Stimulated activated CD4-positive, alpha-beta T cell treated with anti-CD3 and anti-CD28 coated beads, TNF-alpha, amount 100 ng/mL, for 1 hour (primary cell): ENCODE results near the gene PDGFD.

ENCODE experiments used
- DNase-seq, 3 donors: peaks; one replicate each; pipeline ENCODE4 v3.0.0-alpha.2; 2020; ENCODE audit warnings: low read depth in 3 of 3, low spot score in 1 of 3

PDGFD gene

DNA sequence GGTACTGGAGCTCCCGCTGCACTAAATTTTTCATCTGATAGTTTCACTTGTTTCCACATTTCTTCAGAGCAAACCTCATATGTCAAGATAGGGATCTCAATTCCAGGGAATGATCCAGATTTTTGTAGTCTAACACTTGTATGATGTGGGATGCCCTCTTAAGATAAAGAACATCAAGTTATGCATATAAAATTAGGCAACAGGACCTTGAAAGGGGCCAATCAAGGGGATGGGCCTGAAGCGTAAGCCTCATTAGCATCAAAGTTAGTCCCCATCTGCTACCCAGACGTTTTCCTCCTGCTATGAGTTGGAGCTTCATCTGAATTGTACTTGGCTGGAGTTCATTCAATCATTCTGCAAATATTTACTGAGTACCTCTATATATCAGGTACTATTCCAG lies 17.5 kb downstream of the PDGFD start:
- no peak for DNase-seq

DNA sequence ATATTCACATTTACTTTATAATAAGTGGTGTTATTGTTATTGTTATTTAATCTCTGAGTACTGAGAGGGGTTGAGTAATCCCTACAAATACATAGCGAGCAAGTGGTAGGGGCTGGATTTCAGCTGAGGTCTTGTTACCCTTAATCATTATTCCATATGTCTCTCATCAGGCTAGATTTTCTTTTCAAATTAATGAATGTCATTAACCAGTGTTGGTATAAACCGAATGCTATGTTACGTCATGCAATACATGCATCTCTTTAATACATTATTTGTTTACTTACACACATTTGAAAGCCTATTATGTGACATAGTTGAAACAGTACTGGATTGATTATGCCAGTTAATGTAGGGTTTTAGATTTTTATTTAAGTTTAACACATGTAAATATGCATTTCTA lies 18.9 kb downstream of the PDGFD start:
- no peak for DNase-seq

DNA sequence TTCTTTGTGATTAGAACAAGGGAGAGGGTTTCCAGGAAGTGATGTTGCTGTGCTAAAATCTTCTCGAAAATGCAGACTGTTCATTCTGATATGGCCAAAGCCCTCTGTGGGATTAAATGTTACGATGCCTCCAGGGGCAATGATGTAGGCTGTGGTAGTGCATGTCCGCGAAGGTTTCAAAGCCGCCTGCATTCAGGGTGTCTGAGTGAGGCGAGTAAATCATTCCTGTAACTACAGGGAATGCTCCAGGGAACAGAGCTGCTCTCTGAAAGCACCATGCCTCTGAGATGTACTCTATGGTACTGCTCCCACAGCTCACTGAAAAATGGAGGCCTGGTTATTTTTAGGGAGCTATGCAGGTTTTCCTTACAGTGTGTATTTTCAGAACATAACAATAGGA lies 21.2 kb downstream of the PDGFD start:
- no peak for DNase-seq

DNA sequence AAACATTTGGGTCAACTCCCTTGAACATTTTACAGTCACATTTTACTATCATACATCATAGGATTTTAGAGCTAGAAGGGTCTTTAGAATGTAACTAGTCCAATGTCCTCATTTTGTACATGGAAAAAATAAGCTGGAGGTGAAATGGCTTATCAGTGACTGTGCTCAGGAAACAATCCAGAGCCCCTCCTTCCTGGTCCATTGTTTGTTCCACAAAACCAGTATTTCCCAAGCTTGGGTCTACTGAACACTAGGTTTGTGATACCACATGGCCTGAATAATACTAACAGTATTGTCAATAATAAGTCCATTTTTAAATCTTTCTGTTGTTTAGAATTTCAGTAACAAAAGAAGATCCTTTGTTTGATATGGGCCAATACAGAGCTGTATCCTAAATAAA lies 27.1 kb downstream of the PDGFD start:
- DNase-seq: no peak

DNA sequence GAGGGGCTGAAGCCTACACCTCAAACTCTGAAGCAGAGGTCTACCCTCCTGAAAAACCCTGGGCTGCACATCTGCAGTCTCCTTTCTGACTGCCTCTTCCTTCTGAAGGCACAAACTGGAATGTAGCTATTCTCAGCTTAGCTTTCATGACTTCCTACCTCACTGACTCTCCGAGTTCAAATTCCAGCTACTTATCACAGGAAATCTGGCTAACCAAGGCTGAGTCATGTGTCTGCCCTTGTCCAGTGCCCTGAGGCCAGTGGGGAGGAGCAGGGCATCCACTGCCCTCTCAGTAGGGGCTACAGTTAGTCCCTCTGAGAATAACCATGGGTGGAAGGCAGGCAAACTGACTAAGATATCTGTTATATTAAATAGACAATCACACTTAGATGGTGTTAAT lies 29.2 kb downstream of the PDGFD start:
- no peak for DNase-seq

DNA sequence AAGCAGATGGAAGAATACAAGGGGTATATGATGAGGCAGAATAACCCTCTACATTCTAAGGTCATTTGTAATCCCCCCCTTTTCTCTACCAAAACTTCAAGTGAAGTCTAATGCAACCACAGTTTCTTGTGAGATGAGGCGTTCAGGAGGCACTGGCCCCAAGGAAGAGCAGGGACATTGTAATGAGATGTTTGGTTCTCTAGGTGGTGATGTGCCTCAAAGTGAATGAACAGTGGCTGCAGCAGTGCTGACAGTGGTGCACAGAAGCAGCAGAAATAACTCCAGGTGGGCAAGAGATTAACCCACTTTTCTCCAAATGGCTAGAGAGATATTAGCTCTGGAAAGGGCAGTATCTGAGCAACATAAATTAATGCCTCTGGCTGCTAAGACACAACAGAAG lies 33.8 kb downstream of the PDGFD start:
- DNase-seq: no peak

DNA sequence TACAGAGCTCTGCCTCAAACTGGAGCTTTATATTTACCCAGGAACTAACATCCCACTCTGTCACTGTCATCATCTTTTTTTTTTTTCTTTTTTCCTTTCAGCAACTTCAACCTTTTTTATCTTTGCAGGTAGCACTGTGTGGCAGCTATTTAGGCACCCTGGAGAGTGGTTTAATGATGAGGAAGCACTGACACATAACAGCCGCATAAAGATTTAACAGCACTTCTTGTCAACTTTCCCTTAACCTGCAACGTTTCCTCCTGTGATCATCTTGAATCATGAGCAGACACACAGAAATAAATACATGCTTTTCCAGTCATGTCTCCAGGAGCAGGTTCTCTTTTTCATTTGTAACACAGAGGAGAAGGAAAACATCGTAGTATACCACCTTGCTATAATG lies 34.8 kb downstream of the PDGFD start:
- DNase-seq: no peak

DNA sequence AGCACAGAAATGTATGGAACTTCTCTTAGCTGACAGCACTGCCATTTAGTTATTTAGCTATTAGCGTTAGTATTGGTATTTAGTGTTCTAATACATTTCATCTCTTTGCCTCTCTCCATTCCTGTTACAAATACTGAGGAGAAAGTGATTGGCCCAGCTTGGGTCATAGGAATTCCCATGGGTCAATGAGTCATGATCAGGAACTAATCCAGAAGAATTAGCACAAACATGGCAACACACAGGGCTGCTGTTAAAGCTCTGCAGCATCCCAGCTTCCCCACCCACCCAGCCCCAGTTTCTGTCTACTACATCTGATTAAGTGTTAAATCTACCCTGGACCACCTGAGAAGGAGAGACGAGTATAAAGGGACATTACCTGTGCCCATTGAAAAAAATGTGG lies 36.1 kb downstream of the PDGFD start:
- no peak for DNase-seq

DNA sequence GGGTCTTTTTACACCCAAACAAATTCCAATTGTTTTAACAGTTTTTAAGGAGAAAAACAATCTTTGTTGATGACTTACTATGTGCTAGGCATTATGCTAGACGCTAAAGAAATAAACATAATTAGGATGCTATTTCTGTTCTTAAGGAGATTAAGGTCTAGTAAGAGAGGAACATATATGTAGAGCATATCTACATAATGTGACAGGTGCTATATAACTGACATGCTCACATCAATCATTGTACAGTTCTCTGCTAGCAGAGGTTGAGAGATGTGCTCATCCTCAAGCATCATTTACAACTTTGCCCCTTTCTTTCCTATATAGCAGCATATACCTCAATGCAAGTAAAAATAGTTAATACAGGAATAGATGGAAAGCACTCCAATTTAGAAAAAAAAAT lies 37.5 kb downstream of the PDGFD start:
- no peak for DNase-seq

DNA sequence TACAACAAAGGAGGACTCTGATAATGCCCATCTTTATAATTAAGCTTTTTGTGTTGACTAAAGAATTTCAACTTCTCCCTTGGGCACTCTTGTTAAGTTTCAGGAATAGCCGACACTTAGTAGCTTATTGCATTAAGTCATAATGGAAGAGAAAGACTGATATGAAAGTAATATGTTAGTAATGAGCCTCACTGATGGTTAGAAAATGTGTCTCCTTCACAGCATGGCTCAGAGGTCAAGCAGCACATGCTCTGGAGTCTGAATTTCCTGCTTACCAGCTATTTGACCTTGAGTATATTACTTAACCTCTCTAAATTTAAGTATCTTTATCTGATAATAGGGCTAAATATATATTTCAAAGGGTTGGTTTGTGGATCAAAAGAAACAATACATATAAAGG lies 39.0 kb downstream of the PDGFD start:
- DNase-seq: no peak

DNA sequence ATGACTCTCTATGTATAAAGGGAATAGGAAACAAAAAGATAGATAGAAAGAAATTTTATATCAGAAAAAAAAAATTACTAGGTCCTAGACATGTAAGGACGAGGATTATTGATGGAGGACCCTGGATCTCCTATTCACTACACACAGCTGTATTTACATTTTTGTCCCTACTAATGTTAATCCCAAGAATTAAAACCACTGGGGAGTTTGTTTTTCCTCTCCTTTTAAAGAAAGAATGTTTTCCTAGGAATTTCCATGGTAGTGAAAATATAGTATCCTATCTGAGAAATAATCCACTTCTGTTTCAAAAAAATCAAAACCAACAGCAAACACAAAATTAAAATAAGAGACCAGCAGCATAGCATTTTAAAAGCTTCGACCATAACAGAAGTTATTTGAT lies 41.1 kb downstream of the PDGFD start:
- DNase-seq: no peak

DNA sequence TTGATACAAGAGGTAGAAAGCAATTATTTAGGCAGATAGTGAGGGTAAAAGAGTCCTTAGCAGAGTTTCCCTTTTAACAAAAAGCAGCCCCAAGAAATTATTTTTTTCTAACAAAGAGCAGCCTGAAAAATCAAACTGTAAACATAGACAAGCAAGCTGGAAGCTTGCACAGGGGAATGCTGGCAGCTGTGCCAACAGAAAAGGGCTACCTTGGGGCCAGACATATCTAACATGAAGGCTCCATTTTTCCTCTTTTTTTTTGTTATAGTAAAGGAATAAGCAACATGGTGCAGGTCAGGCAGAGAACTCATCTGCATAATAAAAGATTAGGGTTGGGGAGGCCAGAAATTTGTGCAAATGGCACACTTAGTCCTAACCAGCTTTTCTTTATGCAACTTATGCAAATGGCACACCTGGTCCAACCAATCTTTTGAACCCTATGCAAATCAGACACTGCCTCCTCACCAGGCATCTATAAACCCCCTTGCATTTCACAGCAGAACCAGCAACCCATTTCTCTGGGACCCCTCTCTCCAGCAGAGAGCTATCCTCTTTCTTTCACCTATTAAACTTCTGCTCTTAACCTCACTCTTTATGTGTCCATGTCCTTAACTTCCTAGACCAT lies 41.8 kb downstream of the PDGFD start:
- no peak for DNase-seq

DNA sequence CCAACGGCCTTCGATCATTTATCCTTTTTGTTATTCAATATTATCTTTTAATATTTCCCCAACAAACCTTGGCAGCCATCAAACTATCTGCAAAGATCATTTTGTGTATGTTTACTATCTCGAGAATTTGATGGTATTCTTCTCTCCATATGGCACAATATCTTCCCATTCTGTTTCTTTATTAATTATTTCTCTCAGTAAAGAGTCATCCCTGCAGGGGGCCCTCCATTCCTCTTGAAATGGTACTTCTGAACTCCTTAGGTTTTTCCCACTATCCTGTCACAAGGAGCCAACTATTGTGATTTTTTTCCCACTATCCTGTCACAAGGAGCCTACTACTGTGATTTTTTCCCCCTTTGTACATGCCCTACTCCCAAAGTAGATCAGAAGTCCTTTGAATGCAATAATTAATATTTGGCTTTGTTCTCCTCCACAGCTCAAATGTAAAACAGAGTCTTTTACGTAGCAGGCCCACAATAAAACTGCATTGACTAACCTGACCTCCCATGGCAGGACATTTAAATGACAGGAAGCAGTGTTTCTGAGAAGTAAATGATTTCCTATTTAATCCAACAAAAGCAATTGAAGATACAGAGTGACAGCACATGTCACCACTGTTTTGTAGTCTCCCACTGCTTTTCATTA lies 43.3 kb downstream of the PDGFD start:
- DNase-seq: no peak

DNA sequence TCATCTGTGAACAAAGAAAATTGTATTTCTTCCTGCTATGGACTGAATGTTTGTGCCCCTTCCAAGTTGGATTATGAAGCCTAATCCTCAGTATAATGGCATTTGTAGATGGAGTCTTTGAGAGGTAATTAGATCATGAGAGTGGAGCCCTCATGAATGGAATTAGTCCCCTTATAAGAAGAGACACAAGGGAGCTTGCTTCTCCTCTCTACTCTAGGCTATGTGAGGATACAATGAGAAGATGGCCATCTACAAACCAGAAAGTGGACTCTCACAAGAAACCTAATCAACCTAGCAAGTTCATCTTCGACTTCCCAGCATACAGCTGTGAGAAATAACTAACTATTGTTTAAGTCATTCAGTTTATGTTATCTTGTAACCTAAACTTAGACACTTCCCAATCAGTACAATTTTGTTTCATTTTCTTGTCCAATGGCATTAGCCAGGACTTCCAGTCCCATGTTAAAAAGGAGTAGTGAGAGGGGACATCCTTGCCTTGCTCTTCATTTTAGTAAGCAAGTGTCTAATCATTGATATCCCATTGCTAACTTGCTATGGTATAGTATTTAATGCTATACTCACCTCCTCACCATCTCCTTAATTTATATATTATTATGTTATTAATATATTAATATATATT lies 45.7 kb downstream of the PDGFD start:
- no peak for DNase-seq

DNA sequence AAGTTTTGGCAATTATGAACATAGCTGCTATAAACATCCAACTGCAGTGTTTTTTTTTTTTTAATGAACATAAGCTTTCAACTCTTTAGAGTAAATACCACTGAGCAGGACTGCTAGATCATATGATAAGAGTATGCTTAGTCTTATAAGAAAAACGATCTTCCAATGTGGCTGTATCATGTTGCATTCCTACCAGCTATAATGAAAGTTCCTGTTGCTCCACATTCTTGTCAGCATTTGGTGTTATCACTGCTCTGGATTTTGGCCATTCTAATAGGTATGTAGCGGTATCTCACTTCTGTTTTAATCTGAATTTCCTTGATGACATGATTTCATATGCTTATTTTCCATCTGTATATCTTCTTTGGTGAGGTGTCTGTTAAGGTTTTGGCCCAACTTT lies 50.4 kb downstream of the PDGFD start:
- no peak for DNase-seq

DNA sequence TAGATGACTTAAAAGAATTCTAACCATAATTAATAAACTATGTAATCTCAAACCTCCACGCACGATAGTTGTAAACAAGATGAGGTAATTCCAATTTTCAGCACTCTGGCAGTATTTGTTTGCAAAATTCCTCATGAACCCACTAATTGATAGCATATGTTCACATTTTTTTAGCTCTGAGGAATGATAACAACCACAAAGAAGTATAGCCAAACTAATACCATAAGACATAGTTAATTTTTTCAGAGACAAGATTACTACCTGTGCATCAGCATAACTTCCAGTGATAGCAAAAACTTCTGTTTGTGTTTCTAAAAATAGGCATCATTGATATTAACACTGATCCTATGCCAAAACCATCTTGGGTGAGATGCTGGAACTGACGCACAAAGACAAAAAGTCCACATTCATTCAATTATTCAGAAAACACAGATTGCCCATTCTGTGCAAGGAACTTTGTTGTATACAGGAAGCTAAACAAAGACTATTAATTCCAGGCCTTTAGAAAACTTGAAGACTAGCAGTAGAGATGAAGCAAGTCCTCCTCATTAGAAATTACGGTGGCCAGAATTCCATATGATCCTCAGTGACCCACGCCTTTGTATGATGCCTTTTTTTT lies 57.7 kb downstream of the PDGFD start:
- no peak for DNase-seq

DNA sequence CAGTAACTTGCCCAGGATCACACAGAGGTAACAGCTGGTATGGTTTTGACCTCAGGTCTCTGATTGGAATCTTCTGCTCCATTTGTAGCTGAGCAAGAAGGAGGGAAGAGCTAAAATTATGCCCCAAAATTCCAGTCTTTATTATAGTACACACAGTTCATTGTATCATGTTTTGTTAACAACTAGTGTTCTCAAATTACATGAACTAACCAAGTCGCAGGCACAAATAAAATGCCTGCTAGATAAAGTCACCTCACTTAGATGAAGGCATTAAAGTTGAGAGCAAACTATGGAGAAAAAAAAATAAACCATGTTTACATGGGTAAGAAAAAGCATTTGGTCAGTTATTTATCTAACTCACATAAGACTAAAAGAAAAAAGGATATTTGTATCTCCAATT lies 58.8 kb downstream of the PDGFD start:
- no peak for DNase-seq

DNA sequence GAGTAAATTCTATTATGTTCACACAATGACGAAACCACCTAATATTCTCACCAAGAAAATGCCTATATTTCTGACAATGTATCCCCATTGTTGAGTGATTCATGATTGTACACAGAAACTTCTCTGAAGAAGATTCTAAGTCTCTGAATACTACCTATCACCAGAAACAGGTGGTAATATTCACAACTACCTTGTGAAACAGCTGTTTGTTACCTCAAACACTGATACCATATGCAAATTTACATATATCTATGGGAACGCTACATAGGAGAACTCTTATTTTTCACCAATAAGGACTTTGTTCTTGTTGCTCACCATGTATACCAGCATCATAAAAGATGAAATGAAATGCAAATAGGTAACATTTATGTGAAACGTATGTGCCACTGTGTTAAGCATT lies 59.3 kb downstream of the PDGFD start:
- DNase-seq: no peak

DNA sequence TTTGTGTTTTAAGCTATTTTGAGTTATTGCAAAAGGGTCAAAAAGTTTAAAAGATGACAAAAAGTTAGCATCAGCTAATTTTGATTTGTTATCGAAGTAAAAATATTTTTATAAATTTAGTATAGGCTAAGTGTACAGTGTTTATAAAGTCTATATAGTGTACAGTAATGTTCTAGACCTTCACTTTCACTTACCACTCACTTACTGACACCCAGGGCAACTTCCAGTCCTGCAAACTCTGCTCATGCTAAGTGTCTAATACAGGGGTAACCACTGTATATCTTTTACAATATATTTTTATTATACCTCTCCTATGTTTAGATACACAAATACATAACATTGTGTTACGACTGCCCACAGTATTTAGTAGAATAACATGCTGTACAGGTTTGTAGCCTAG lies 59.7 kb downstream of the PDGFD start:
- no peak for DNase-seq

DNA sequence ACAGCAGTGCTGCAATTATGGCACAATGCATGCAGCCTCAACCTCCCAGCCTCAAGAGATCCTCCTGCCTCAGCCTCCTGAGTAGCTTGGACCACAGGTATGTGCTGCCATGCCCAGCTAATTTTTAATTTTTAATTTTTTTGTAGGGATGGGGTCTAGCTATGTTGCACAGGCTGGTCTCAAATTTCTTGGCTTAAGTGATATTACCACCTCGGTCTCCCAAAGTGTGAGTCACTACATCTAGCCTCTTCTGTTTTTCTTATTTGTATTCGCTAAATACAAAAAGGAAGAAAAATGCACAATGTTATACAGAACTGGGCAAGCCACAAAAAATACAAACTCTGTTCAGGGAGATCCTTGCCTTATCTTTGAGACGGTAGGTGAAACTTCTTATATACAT lies 65.4 kb downstream of the PDGFD start:
- DNase-seq: no peak

DNA sequence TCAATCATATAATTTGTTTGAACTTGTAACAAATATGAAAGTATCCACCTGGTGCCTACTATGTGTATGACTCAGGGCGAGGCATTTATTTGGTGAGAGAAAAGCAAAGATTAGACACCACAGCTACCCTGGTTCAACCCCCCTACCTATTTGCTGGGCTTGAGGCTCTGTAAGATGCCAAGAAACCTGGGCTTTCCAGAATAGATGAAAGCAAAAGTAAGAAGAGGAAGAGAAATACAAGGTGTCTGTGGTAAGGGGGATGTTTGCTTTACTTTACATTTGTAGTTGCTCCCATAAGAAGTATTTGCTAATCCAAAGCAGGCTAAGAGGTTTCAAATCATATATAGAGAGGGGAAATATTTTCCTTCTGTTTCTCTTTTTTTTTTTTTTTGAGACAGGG lies 65.8 kb downstream of the PDGFD start:
- DNase-seq: no peak

DNA sequence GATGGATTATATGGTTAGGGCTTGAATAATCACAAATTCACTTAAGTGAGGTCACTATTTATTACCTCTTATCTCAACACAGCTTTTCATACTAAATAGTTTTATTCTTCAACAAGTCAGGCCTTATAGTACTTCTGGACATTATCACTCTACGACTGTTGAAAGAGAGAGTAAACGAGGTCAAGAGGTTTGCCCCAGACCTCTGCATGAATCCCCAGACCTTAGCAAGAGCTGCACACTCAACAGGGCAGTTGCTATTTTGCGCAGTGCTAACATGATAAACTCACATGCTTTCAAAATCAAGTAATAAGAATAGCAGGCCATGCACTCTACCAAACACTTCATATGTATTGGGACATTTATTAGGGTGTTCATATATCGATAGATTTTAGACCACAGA lies 67.0 kb downstream of the PDGFD start:
- DNase-seq: no peak

DNA sequence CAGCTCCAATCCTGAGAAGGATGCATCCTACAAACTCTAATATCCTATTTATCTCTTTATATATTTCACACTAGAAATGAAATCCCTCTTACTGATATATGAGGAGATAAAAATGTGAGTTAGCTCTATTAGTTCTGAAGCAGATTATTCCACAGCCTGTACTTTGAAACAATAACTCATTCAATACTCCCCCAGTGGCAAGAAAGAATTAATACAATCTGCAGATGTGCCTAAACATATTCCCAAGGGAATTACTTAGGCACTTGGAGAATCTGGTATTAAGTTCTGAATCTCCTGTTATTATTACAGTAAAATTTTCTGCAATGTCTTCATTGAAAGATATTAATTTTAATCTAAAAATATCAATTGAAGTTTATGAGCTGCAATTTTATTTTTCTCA lies 68.2 kb downstream of the PDGFD start:
- DNase-seq: no peak
